HL-60 (cell line): ENCODE data around the gene ANKRD31.
"Not testable (repeated sequence)": the region's sequence is repeated elsewhere in the genome, so short reads cannot be mapped to it uniquely, and the experiment has no call there.

ENCODE experiments used
- DNase-seq, 2 experiments: peaks; one replicate each; pipeline ENCODE4 v3.0.0-alpha.2; 2010 to 2020; ENCODE audit warnings: low read depth in 1 of 2, low spot score in 1 of 2
- H3K27ac ChIP-seq: fragments of 250-450 bp; sonication (Bioruptor Pico); replicated peaks from 2 replicates; pipeline ENCODE4 v1.5.1; 2020; ENCODE audit warnings: mild to moderate bottlenecking, moderate library complexity
- H3K27me3 ChIP-seq: fragments of 250-450 bp; sonication (Bioruptor Pico); 2 replicates; pipeline ENCODE4 v1.5.1; 2021; ENCODE audit warnings: mild to moderate bottlenecking, moderate library complexity; ENCODE audit not compliant: insufficient read depth, poor library complexity, severe bottlenecking
- H3K4me3 ChIP-seq: replicated peaks from 2 replicates; pipeline ENCODE4 v1.5.1; 2011; ENCODE audit warnings: mild to moderate bottlenecking, control low read depth, low read length; ENCODE audit not compliant: insufficient read depth
- CTCF ChIP-seq: IDR thresholded peaks from one replicate; pipeline ENCODE4 v1.5.1; 2011; ENCODE audit warnings: low read length, control low read depth, inconsistent platforms; ENCODE audit not compliant: insufficient read depth
- GABPA ChIP-seq: IDR thresholded peaks from 2 replicates; pipeline ENCODE4 v1.6.1; 2012; ENCODE audit warnings: low read depth
- POLR2AphosphoS5 ChIP-seq: IDR thresholded peaks from 2 replicates; pipeline ENCODE4 v1.6.1; 2012; ENCODE audit warnings: low read depth
- SPI1 ChIP-seq: IDR thresholded peaks from 2 replicates; pipeline ENCODE4 v1.6.1; 2012; ENCODE audit warnings: low read depth, mild to moderate bottlenecking, borderline replicate concordance
- TF ChIP-seq, protein P1 (sequence below): IDR thresholded peaks from 2 replicates; pipeline ENCODE4 v1.6.1; 2012; ENCODE audit warnings: low read depth; ENCODE audit not compliant: insufficient replicate concordance

Gene ANKRD31

DNA sequence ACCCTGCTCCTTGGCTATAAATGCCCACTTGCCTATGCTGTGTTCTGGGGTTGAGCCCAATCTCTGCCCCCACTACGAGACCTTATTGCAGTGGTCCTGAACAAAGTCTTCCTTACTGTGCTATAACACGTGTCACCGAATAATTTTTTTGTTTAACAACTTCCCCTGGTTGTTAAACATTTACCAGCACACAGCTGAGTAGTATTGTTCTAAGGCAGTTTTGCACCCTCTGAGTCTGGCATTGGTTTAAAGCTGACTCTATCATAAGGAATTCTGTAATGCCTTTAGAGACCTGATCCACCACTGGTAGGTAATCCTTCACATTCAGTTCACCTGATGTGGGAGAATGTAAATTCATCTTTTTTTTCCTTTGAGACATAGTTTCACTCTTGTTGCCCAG lies 25.6 kb upstream of the ANKRD31 start:
- DNase-seq = no peak
- TF ChIP-seq, protein P1, sequence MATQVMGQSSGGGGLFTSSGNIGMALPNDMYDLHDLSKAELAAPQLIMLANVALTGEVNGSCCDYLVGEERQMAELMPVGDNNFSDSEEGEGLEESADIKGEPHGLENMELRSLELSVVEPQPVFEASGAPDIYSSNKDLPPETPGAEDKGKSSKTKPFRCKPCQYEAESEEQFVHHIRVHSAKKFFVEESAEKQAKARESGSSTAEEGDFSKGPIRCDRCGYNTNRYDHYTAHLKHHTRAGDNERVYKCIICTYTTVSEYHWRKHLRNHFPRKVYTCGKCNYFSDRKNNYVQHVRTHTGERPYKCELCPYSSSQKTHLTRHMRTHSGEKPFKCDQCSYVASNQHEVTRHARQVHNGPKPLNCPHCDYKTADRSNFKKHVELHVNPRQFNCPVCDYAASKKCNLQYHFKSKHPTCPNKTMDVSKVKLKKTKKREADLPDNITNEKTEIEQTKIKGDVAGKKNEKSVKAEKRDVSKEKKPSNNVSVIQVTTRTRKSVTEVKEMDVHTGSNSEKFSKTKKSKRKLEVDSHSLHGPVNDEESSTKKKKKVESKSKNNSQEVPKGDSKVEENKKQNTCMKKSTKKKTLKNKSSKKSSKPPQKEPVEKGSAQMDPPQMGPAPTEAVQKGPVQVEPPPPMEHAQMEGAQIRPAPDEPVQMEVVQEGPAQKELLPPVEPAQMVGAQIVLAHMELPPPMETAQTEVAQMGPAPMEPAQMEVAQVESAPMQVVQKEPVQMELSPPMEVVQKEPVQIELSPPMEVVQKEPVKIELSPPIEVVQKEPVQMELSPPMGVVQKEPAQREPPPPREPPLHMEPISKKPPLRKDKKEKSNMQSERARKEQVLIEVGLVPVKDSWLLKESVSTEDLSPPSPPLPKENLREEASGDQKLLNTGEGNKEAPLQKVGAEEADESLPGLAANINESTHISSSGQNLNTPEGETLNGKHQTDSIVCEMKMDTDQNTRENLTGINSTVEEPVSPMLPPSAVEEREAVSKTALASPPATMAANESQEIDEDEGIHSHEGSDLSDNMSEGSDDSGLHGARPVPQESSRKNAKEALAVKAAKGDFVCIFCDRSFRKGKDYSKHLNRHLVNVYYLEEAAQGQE = no peak
- TF ChIP-seq CTCF (no peak), POLR2AphosphoS5 (no peak), SPI1 (no peak), GABPA (no peak)
- H3K27me3 ChIP-seq = no peaks in the 10 kb centered on the region
- no peak overlapping the region for H3K4me3 ChIP-seq
- H3K27ac ChIP-seq = no peak overlapping the region

DNA sequence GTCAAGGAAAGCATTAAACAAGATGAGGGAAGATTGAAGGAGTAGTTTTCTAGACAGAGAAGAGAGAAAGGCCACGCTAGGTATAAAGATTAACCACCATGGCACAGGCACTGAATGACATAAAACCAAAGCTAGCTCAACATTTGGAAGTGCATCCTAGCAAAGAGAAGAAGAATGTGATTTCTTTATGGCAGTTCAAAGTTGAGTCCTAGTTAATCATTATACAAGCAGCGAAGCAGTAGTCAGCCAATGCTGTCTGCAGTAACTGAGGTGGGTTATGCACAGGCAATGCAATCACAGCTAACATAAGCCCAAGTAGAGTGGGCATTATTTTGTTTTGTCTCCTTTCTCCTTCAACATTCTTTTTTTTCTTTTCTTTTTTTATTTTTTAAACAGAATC lies 24.0 kb upstream of the ANKRD31 start:
- Histone ChIP-seq H3K4me3 (no peak overlapping the region), H3K27me3 (no peaks in the 10 kb centered on the region), H3K27ac (no peak overlapping the region)
- TF ChIP-seq GABPA (no peak), CTCF (no peak), SPI1 (no peak), POLR2AphosphoS5 (no peak)
- TF ChIP-seq, protein P1 = no peak
- DNase-seq = no peak

DNA sequence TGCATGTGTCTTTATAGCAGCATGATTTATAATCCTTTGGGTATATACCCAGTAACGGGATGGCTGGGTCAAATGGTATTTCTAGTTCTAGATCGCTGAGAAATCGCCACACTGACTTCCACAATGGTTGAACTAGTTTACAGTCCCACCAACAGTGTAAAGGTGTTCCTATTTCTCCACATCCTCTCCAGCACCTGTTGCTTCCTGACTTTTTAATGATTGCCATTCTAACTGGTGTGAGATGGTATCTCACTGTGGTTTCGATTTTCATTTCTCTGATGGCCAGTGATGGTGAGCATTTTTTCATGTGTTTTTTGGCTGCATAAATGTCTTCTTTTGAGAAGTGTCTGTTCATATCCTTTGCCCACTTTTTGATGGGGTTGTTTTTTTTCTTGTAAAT lies 13.8 kb upstream of the ANKRD31 start:
- not testable (repeated sequence) for H3K4me3 ChIP-seq, H3K27ac ChIP-seq, H3K27me3 ChIP-seq, DNase-seq

GRCh38 chr5:75245023-75245422 lies 8.3 kb upstream of the ANKRD31 start:
- TF ChIP-seq SPI1 (no peak), GABPA (no peak), CTCF (no peak), POLR2AphosphoS5 (no peak)
- TF ChIP-seq, protein P1 = no peak
- no peak for DNase-seq
- no peak overlapping the region for H3K27ac ChIP-seq
- no peaks in the 10 kb centered on the region for H3K27me3 ChIP-seq
- H3K4me3 ChIP-seq = no peak overlapping the region
